Ascending aorta (tissue), 2 donors: ENCODE measurements around the gene LCNL1. TPM values are rescaled to one million over a fixed set of nuclear protein-coding genes. Genes with fewer than 3 reads are reported as not detected.

Source experiments
- DNase-seq, 2 donors: peaks; one replicate each; pipeline ENCODE4 v3.0.0-alpha.2; 2019; ENCODE audit warnings: low spot score in 2 of 2
- H3K27ac ChIP-seq, 2 donors: fragments of 200-600 bp; sonication (generic); one replicate each; pipeline ENCODE4 v1.5.1; 2016 to 2017; ENCODE audit warnings: mild to moderate bottlenecking in 1 of 2
- H3K27me3 ChIP-seq: fragments of 200-600 bp; sonication (generic); one replicate; pipeline ENCODE4 v1.5.1; 2017
- H3K36me3 ChIP-seq, 2 donors: fragments of 200-600 bp; sonication (generic); one replicate each; pipeline ENCODE4 v1.5.1; 2016
- H3K4me1 ChIP-seq, 2 donors: fragments of 200-600 bp; sonication (generic); one replicate each; pipeline ENCODE4 v1.5.1; 2016 to 2017; ENCODE audit warnings: mild to moderate bottlenecking in 1 of 2
- H3K4me3 ChIP-seq, 2 donors: fragments of 200-600 bp; sonication (generic); one replicate each; pipeline ENCODE4 v1.5.1; 2016 to 2017; ENCODE audit warnings: mild to moderate bottlenecking in 1 of 2
- H3K9me3 ChIP-seq, 2 donors: fragments of 200-600 bp; sonication (generic); one replicate each; pipeline ENCODE4 v1.5.1; 2016
- CTCF ChIP-seq, 3 experiments: fragments of 200-600 bp in 2 of 3; fragments of 450-650 bp in 1 of 3; sonication (generic) in 2 of 3; IDR thresholded peaks; one replicate each; pipeline ENCODE4 v1.5.1; 2016 to 2019; ENCODE audit warnings: antibody characterized with exemption in 3 of 3, mild to moderate bottlenecking in 1 of 3, moderate library complexity in 1 of 3
- intact Hi-C: fragments of 100-400 bp; cut with DNase I; formaldehyde crosslinking; loops from one replicate; pipeline ENCODE4 v1.15.1; 2023
- total RNA-seq: library from RNA; depleted of rRNA; stranded (reverse); fragments of >200 nt; gene quantifications from one replicate; pipeline ENCODE4 v1.1.0, GENCODE V29; 2016

Gene LCNL1
- total RNA-seq, 1 donor from 2014 or later = not detected

GRCh38 chr9:136952321-136952850, 30.4 kb upstream of the LCNL1 start:
- H3K27me3 ChIP-seq = no peaks in the 10 kb centered on the region
- intact Hi-C loops = no loop called here
- H3K4me3 ChIP-seq = no peak overlapping the region
- H3K27ac ChIP-seq = no peak overlapping the region
- peaks cover 0 to 12% of the 10 kb centered on the region in 2 donors for H3K4me1 ChIP-seq
- H3K36me3 ChIP-seq = no peaks in the 10 kb centered on the region
- DNase-seq = no peak
- no peaks in the 10 kb centered on the region for H3K9me3 ChIP-seq
- TF ChIP-seq CTCF (IDR thresholded peaks at IDR 0.05) = no peak

GRCh38 chr9:136952876-136953770, 29.7 kb upstream of the LCNL1 start:
- no peaks in the 10 kb centered on the region for H3K36me3 ChIP-seq
- no peak overlapping the region for H3K4me3 ChIP-seq
- no peak for TF ChIP-seq CTCF (IDR thresholded peaks at IDR 0.05)
- H3K27ac ChIP-seq = no peak overlapping the region
- H3K4me1 ChIP-seq = peaks cover 0 to 12% of the 10 kb centered on the region in 2 donors
- no peak for DNase-seq
- H3K9me3 ChIP-seq = no peaks in the 10 kb centered on the region
- intact Hi-C loops = no loop called here
- H3K27me3 ChIP-seq = no peaks in the 10 kb centered on the region

GRCh38 chr9:136953771-136954269, 29.0 kb upstream of the LCNL1 start:
- no peak for DNase-seq
- H3K9me3 ChIP-seq = no peaks in the 10 kb centered on the region
- no peak overlapping the region for H3K27ac ChIP-seq
- H3K4me1 ChIP-seq = peaks cover 0 to 12% of the 10 kb centered on the region in 2 donors
- TF ChIP-seq CTCF (IDR thresholded peaks at IDR 0.05) = no peak
- intact Hi-C loops = no loop called here
- no peak overlapping the region for H3K4me3 ChIP-seq
- no peaks in the 10 kb centered on the region for H3K27me3 ChIP-seq
- no peaks in the 10 kb centered on the region for H3K36me3 ChIP-seq

GRCh38 chr9:136954270-136955083, 28.3 kb upstream of the LCNL1 start:
- intact Hi-C loops = no loop called here
- Histone ChIP-seq H3K27me3 (no peaks in the 10 kb centered on the region), H3K36me3 (no peaks in the 10 kb centered on the region), H3K27ac (no peak overlapping the region), H3K4me1 (peaks cover 0 to 5% of the 10 kb centered on the region in 2 donors), H3K9me3 (no peaks in the 10 kb centered on the region), H3K4me3 (no peak overlapping the region)
- DNase-seq = no peak
- no peak for TF ChIP-seq CTCF (IDR thresholded peaks at IDR 0.05)

- no peak for DNase-seq
- H3K9me3 ChIP-seq = no peaks in the 10 kb centered on the region
- TF ChIP-seq CTCF (IDR thresholded peaks at IDR 0.05) = no peak
- H3K27me3 ChIP-seq = no peaks in the 10 kb centered on the region
- no peak overlapping the region for H3K27ac ChIP-seq
- intact Hi-C loops = no loop called here
- peaks cover 0 to 4% of the 10 kb centered on the region in 2 donors for H3K4me1 ChIP-seq
- no peaks in the 10 kb centered on the region for H3K36me3 ChIP-seq
- H3K4me3 ChIP-seq = no peak overlapping the region
Observed at GRCh38 chr9:136955202-136955942, 27.4 kb upstream of the LCNL1 start.
